ENCODE measurements around the gene ASTN2. TPM values are rescaled to one million over a fixed set of nuclear protein-coding genes. Genes with fewer than 3 reads are reported as not detected.

The ASTN2 gene
- total and polyA plus RNA-seq, 9 of the 15 experiments (the other 6 are each of a cell fraction or from before 2014, with no cell fraction given): 0.56 to 3.5 (median 1.9) TPM

GRCh38 chr9:116724123-116724522, 690.7 kb downstream of the ASTN2 start:
- FAIRE-seq: no peak
- no peak overlapping the region for H3K4me2 ChIP-seq (ENCODE audit: insufficient read depth, low read length)
- H3K4me3 ChIP-seq: no peak overlapping the region
- no peaks in the 10 kb centered on the region for H3K79me2 ChIP-seq (ENCODE audit: control insufficient read depth, insufficient read depth, low read length)
- BruUV-seq (replicated peaks): no TSS peak
- peaks cover 0 to 7% of the 10 kb centered on the region in 2 experiments; a peak in 2 of 5 replicates for H3K27me3 ChIP-seq (ENCODE audit: control insufficient read depth in 2 of 2, insufficient read depth in 2 of 2, low read length in 2 of 2)
- H3K9me3 ChIP-seq (replicated peaks; ENCODE audit: control insufficient read depth, insufficient read depth, low read depth, low read length): no peaks in the 10 kb centered on the region
- no peaks in the 10 kb centered on the region for H3K4me1 ChIP-seq (replicated peaks in 1 of 2; ENCODE audit: control insufficient read depth in 2 of 2, insufficient read depth in 2 of 2, low read length in 2 of 2)
- ATAC-seq: no peak
- DNase-seq (ENCODE audit: extremely low read depth in 1 of 4, low spot score in 3 of 4): no peak
- H3K9ac ChIP-seq (ENCODE audit: insufficient read depth in 1 of 2, low read depth in 2 of 2, low read length in 2 of 2): no peak overlapping the region
- no peaks in the 10 kb centered on the region for H3K9me1 ChIP-seq (ENCODE audit: control insufficient read depth, insufficient read depth, low read length)
- 0% methylated on average over 3 of the region's 3 CpGs for WGBS (ENCODE audit: insufficient coverage, low coverage, missing lambda C conversion rate)
- no peaks in the 10 kb centered on the region for H4K20me1 ChIP-seq (replicated peaks; ENCODE audit: control insufficient read depth, insufficient read depth, low read length)
- intact Hi-C loops (cut with micrococcal nuclease): no loop called here
- H2AFZ ChIP-seq (ENCODE audit: low read depth, low read length): no peak overlapping the region
- no peaks in the 10 kb centered on the region for H3K36me3 ChIP-seq (ENCODE audit: control insufficient read depth, insufficient read depth, low read length)
- in situ Hi-C loops (cut with MboI): no loop called here
- H3K27ac ChIP-seq (ENCODE audit: extremely low read depth, low read depth, low read length): no peak overlapping the region
- POLR2A ChIA-PET: interaction anchor here (0.6 kb wide), 1 partner anchor 73 kb away, joined by 3 read pairs; no protein-coding TSS in a partner anchor
- CTCF ChIA-PET (ENCODE audit: low intra/inter-chr PET ratio): no interaction called here
- no peak for TF ChIP-seq RAD51 (IDR thresholded peaks at IDR 0.05; ENCODE audit: borderline replicate concordance, low read depth)
- TF ChIP-seq SMARCC2 (IDR thresholded peaks at IDR 0.05; ENCODE audit: low read depth): no peak
- TF ChIP-seq ZNF239 (CRISPR knock-in tag; IDR thresholded peaks at IDR 0.05): no peak
- no peak for TF ChIP-seq PHF21A (IDR thresholded peaks at IDR 0.05; ENCODE audit: borderline replicate concordance, low read depth)
- no peak for TF ChIP-seq TBL1XR1 (IDR thresholded peaks at IDR 0.05; ENCODE audit: low read length in 2 of 2)
- TF ChIP-seq ZFP36 (IDR thresholded peaks at IDR 0.05; ENCODE audit: low read depth, low read length, partially characterized antibody): no peak
- no peak for TF ChIP-seq ETS1 (conservative IDR thresholded peaks at IDR 0.05; ENCODE audit: control insufficient read depth, low read depth, low read length)
- no peak for TF ChIP-seq ZNF175 (CRISPR knock-in tag; IDR thresholded peaks at IDR 0.05; ENCODE audit: low read depth)
- TF ChIP-seq CTBP1 (IDR thresholded peaks at IDR 0.05; ENCODE audit: borderline replicate concordance): no peak
- TF ChIP-seq TRIM28 (IDR thresholded peaks at IDR 0.05): no peak
- TF ChIP-seq MXI1 (IDR thresholded peaks at IDR 0.05; ENCODE audit: low read depth, low read length): no peak
- TF ChIP-seq ZNF780A (CRISPR knock-in tag; IDR thresholded peaks at IDR 0.05): no peak
- TF ChIP-seq HOXB6 (CRISPR knock-in tag; IDR thresholded peaks at IDR 0.05; ENCODE audit: borderline replicate concordance): no peak
- no peak for TF ChIP-seq CEBPZ (IDR thresholded peaks at IDR 0.05; ENCODE audit: borderline replicate concordance, low read depth, low read length)

Measured in K562 (cell line).